Measurements from ENCODE around the gene MCMBP. TPM values are rescaled to one million over a fixed set of nuclear protein-coding genes. Genes with fewer than 3 reads are reported as not detected.
A peak's percentile ranks its signal among the peaks of the same experiment; 100 is the strongest.

Gene MCMBP
- total and polyA plus RNA-seq, 2 donors (not counting 1 experiment from before 2014, with no cell fraction given), result 27.1 to 36.0 TPM

GRCh38 chr10:119896937-119897770 is 24.5 kb upstream of the MCMBP start:
- no peak for DNase-seq
- H3K27me3 Mint-ChIP-seq, result no peaks in the 10 kb centered on the region
- peaks cover 4 to 15% of the 10 kb centered on the region in 2 experiments for H3K36me3 ChIP-seq (replicated peaks in 1 of 2; ENCODE audit: control extremely low read depth in 1 of 2, control insufficient read depth in 1 of 2, extremely low read depth in 1 of 2, insufficient read depth in 2 of 2, low read length in 1 of 2)
- ChIA-PET CTCF (interaction anchor here (1.2 to 1.5 kb wide), 2 partner anchors 24 to 38 kb away, joined by 3 read pairs; partner anchors contain the start of gene MCMBP), POLR2A (no interaction called here)
- TF ChIP-seq CTCF (IDR thresholded peaks at IDR 0.05) (no peak), EZH2 (IDR thresholded peaks at IDR 0.05; ENCODE audit: borderline replicate concordance, insufficient read depth, low read depth, low read length, poor library complexity, severe bottlenecking) (no peak)
- no peak overlapping the region for H3K27ac ChIP-seq (ENCODE audit: low read length in 2 of 2)
- ATAC-seq (ENCODE audit: low read depth), result no peak
- no peaks in the 10 kb centered on the region for H3K9me3 Mint-ChIP-seq (ENCODE audit: insufficient read depth)
- peaks cover 70% of the 10 kb centered on the region for H3K79me2 ChIP-seq (ENCODE audit: control insufficient read depth, insufficient read depth, low read length)
- no peak overlapping the region for H2AFZ ChIP-seq (ENCODE audit: insufficient read depth, low read depth, low read length, poor library complexity, severe bottlenecking)
- H3K4me2 ChIP-seq (replicated peaks; ENCODE audit: low read depth, low read length, poor library complexity, severe bottlenecking), result no peak overlapping the region
- H3K4me3 Mint-ChIP-seq, result no peak overlapping the region
- H3K4me3 ChIP-seq (ENCODE audit: control extremely low read depth in 1 of 5, extremely low read depth in 1 of 5, insufficient read depth in 1 of 5, low read depth in 2 of 5, low read length in 4 of 5), result no peak overlapping the region
- intact Hi-C loops (cut with micrococcal nuclease), result no loop called here
- H3K9ac ChIP-seq (ENCODE audit: low read length), result no peak overlapping the region
- no peaks in the 10 kb centered on the region for H3K9me3 ChIP-seq (ENCODE audit: control extremely low read depth in 1 of 3, control insufficient read depth in 2 of 3, insufficient read depth in 1 of 3, low read length in 2 of 3)
- peak overlapping the region; percentile 21 for H3K27ac Mint-ChIP-seq
- no peaks in the 10 kb centered on the region for H3K27me3 ChIP-seq (replicated peaks in 1 of 4; ENCODE audit: control extremely low read depth in 1 of 4, control insufficient read depth in 3 of 4, insufficient read depth in 4 of 4, low read length in 3 of 4)
- H3K4me1 ChIP-seq (ENCODE audit: control insufficient read depth in 2 of 2, insufficient read depth in 2 of 2, low read length in 2 of 2), result peaks cover 7 to 10% of the 10 kb centered on the region in 2 donors
- WGBS (ENCODE audit: insufficient coverage), result 95% methylated on average over 5 of the region's 9 CpGs
- peaks cover 60% of the 10 kb centered on the region for H3K4me1 Mint-ChIP-seq
- H4K20me1 ChIP-seq (ENCODE audit: control insufficient read depth, insufficient read depth, low read length, poor library complexity, severe bottlenecking), result peaks cover 18% of the 10 kb centered on the region

DNA sequence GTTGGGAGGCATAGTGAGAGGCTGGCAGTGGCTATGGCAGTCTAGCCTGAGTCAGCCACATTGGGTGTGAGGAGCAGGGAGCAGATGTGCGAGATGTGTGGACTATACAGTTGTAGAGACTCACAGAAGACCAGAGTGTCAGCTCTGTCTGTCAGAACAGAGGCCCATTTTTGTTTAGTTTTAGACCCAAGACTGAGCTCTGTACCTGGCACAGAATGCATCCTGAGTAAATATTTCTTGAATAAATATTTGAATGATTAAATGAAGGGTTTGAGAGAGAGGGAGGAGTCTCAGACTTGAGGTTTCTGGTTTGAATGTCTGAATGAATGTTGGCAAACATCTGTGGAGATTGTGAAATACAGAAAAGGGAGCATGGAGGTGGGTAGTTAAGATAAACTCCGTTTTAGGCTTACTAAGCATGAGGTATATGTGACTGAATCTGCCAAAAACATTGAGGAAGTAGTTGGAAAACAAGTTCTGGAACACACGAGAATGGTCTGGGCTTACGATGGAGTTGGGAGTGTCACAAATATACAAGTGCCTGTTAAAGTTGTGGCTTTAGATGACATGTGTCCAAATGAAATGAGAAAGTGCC is 23.5 kb upstream of the MCMBP start:
- no peak overlapping the region for H2AFZ ChIP-seq (ENCODE audit: insufficient read depth, low read depth, low read length, poor library complexity, severe bottlenecking)
- peaks cover 12 to 13% of the 10 kb centered on the region in 2 donors for H3K4me1 ChIP-seq (ENCODE audit: control insufficient read depth in 2 of 2, insufficient read depth in 2 of 2, low read length in 2 of 2)
- no peak for TF ChIP-seq EZH2 (IDR thresholded peaks at IDR 0.05; ENCODE audit: borderline replicate concordance, insufficient read depth, low read depth, low read length, poor library complexity, severe bottlenecking)
- no peak for TF ChIP-seq CTCF (IDR thresholded peaks at IDR 0.05)
- H3K27me3 ChIP-seq (replicated peaks in 1 of 4; ENCODE audit: control extremely low read depth in 1 of 4, control insufficient read depth in 3 of 4, insufficient read depth in 4 of 4, low read length in 3 of 4), result no peaks in the 10 kb centered on the region
- peaks cover 4 to 15% of the 10 kb centered on the region in 2 experiments for H3K36me3 ChIP-seq (replicated peaks in 1 of 2; ENCODE audit: control extremely low read depth in 1 of 2, control insufficient read depth in 1 of 2, extremely low read depth in 1 of 2, insufficient read depth in 2 of 2, low read length in 1 of 2)
- no peak for ATAC-seq (ENCODE audit: low read depth)
- H4K20me1 ChIP-seq (ENCODE audit: control insufficient read depth, insufficient read depth, low read length, poor library complexity, severe bottlenecking), result peaks cover 18% of the 10 kb centered on the region
- peak overlapping the region; percentile 34 for H3K27ac Mint-ChIP-seq
- H3K27ac ChIP-seq (ENCODE audit: low read length in 2 of 2), result peak overlapping the region in 1 of 2 donors; percentile 58
- no peak overlapping the region for H3K9ac ChIP-seq (ENCODE audit: low read length)
- no peaks in the 10 kb centered on the region for H3K27me3 Mint-ChIP-seq
- POLR2A ChIA-PET, result no interaction called here
- no peaks in the 10 kb centered on the region for H3K9me3 ChIP-seq (ENCODE audit: control extremely low read depth in 1 of 3, control insufficient read depth in 2 of 3, insufficient read depth in 1 of 3, low read length in 2 of 3)
- H3K4me3 ChIP-seq (ENCODE audit: control extremely low read depth in 1 of 5, extremely low read depth in 1 of 5, insufficient read depth in 1 of 5, low read depth in 2 of 5, low read length in 4 of 5), result no peak overlapping the region
- H3K79me2 ChIP-seq (ENCODE audit: control insufficient read depth, insufficient read depth, low read length), result peaks cover 75% of the 10 kb centered on the region
- H3K4me1 Mint-ChIP-seq, result peaks cover 62% of the 10 kb centered on the region
- H3K9me3 Mint-ChIP-seq (ENCODE audit: insufficient read depth), result no peaks in the 10 kb centered on the region
- 46% methylated on average over 4 of the region's 4 CpGs for WGBS (ENCODE audit: insufficient coverage)
- H3K4me2 ChIP-seq (replicated peaks; ENCODE audit: low read depth, low read length, poor library complexity, severe bottlenecking), result no peak overlapping the region
- DNase-seq, result no peak
- CTCF ChIA-PET, result interaction anchor here (1.2 to 1.5 kb wide), 2 partner anchors 23 to 37 kb away, joined by 3 read pairs; partner anchors contain the start of gene MCMBP
- no peak overlapping the region for H3K4me3 Mint-ChIP-seq
- intact Hi-C loops (cut with micrococcal nuclease), result no loop called here

Measured in B cell (primary cell).